GM19468 (cell line): ENCODE data around the gene CLASP1.
"Not testable (repeated sequence)": the region's sequence is repeated elsewhere in the genome, so short reads cannot be mapped to it uniquely, and the experiment has no call there.

Source experiments
- ATAC-seq: cut with Tn5 transposase; IDR thresholded peaks from one replicate; pipeline ENCODE4 v1.9.1; 2021; ENCODE audit warnings: mild to moderate bottlenecking, moderate library complexity, moderate number of reproducible peaks; ENCODE audit not compliant: unreplicated experiment; ENCODE audit errors: extremely low read depth

CLASP1 gene

DNA sequence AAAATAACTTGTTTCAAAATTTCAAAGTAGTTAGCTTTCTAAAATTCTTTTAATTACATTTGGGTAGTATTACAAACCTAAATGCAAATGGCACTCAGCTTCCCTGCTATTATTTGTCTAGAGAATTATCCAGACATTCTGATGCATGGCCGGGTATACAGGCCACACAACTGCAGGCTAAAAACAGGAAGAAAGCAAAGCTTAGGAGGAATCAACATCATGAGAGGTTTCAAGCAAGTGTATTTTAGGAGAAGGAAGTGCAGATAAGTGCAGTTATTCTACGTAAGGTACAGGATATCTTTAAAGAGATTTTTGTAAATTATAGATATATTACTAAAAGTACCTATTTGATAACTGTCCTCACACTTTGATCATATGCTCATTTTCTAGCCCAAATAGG lies 165.4 kb downstream of the CLASP1 start:
- ATAC-seq: no peak

DNA sequence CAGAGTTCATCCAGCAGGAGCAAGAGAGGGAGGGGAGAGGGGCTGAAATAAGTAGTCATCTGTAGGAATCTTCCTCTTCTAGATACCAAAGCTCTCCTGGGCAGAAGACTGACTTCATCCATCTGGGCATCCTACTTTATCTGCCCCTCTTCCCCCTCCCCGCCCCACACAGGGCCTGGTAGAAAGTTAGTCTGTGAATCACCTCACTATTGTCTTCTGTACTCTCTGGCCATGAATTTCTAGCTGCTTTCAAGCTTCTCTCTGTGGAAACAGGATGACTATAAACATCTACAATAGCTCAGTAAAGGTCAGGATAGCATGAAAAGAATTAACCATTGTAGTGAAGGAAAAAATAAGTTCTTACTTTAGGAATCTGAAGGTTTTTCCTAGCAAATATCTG lies 166.2 kb downstream of the CLASP1 start:
- ATAC-seq: no peak

DNA sequence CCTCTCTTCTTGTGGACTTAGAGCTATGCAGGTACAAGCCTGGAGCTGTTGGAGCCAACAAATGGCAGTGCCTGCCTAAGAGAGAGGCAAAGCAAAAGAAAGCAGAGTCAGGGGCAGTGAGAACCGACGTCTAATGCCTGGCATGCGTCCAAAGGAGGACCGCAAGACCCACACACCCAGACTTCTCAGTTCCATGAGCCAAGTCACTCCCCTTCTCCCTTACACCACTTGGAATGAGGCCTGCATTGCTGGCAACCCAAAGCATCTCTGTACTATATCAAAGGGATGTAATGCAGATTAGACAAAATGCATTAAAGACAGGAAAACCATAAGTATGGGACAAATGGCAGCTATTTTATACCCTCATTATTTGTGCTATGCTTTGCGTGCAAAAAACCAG lies 168.4 kb downstream of the CLASP1 start:
- no peak for ATAC-seq

DNA sequence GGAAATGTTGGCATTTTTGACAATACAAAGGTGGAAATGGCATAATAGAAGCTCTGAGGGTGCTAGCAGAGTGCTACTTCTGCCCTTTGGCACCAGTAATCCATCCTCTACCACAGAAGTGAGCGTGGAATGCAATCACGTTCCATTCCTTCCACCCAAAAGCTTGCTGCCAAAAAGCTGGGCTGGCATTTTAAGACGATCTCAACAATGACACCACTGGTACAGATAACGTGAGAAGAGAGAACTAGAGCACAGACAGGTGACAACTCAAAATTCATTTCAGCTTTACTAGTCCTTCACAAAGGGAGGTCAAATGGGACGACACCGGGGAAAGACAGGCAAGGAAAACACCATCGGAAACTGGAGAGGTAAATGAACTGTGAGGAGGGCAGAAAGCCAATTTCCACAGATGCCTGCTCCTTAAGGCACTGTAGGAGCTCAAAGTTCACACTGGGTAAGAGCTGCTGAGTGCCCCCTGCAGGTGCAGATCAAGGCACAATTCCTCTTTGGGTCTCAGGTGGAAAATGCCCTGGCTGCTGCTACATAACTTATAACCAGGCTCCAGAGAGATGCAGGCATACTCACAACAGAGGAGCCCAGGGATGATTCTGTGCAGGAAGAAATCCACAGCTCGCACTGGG lies 169.3 kb downstream of the CLASP1 start:
- no peak for ATAC-seq

DNA sequence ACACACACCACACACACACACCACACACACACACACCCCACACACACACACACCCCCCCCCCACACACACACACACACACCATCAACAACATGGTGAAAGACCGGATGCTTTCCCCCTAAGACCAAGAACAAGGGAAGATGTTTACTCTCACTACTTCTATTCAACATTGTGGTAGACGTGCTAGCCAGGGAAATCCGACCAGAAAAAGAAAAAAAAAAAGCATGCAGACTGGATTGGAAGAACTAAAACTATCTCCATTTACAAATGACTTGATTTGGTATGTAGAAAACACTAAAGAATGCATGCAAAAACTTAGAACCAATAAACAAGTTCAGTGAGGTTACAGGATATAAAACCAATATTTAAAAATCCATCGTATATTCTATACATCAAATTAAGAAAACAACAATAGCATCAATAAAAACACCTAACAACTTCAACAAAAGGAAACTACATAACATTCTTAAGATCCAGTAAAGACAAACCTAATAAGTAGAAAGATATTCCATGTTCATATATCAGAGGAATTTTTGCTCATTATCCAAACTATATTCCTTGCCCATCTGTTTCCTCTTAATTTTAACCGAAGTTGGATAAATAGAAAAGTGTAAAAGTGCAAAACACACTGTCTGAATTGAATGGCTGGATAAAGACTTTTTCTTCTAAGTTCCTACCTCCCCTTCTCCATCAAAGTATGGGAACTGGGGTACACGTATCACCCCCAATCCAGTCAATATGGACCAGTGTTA lies 170.1 kb downstream of the CLASP1 start:
- ATAC-seq: no peak

DNA sequence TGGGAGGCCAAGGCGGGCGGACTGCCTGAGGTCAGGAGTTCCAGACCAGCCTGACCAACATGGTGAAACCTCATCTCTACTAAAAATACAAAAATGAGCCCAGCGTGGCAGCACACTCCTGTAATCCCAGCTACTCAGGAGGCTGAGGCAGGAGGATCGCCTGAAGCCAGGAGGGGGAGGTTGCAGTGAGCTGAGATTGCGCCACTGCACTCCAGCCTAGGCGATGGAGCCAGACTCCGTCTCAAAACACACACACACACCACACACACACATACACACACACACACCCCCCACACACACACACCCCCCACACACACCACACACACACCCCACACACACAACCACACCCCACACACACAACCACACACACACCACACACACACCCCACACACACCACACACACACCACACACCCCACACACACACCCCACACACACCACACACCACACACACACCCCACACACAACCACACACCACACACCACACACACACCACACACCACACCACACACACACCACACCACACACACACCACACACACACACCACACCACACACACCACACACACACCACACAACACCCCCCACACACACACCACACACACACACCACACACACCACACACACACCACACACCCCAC lies 170.8 kb downstream of the CLASP1 start:
- ATAC-seq: not testable (repeated sequence)

DNA sequence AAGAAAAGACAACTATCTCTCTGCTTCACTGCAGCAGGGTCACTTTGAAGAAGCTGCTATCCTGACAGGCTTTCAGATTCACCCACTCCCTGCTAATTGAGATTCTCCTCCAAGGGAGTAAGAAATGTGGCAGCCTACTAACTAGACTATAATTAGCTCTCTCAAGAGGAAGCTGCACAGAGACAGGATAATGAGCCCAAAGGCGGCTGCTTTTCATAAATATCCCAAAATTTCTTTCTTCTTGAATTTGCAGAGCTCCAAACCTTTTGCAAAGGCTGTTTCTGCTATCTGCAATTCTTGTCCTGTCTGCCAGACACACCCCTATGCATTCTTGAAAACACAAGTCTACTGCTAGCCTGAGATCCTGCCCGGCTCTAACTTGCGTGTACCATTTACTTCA lies 172.6 kb downstream of the CLASP1 start:
- no peak for ATAC-seq

DNA sequence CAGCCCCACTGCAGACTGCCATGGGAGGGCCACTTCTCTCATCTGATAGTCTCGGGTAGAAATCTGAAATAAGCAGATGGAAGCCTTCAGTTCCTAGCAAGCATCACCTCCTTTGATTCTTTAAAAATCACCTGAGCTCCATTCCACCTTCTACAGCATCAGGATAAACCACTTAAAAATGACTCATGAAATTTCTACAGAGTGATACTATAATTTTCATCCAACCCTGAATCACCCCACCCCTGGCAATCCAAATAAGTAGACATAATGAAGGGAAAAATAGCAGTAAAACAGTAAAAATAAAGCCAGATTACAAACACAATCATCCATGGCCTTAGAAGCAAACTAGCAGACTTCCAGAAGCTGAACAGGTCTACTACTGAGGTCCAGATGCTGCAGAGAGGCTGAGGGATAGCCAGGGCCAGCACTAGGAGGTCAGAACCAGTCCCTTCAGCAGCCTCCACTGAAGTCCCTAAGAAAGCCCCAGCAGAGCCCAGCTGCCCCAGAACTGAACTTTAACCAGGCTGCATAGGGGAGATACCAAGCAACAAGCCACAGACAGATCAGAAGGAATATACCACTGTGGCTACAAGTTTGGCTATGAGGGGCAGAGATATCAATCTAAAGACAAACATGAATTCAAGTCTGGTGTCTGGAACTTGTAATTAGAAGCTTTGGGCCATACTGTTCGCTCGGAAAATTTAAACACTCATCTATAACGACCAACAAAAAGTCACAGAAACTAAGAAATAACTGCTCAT lies 173.3 kb downstream of the CLASP1 start:
- ATAC-seq: no peak

DNA sequence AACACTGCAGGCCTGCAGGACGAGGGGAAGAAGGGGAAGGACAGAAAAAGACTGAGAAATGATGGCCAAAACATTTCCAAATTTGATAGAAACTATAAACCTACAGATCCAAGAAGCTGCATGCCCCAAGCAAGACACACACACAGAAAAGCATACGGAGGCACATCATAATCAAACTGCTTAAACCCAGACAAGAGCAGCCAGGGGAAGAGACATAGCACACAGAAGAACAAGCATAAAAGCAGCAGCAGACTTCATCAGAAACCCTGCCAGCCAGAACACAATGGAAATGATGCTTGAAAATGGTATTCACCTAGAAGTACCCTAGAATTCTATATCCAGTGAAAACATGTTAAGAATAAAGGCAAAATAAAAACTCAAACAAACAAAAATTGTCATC lies 175.8 kb downstream of the CLASP1 start:
- no peak for ATAC-seq

DNA sequence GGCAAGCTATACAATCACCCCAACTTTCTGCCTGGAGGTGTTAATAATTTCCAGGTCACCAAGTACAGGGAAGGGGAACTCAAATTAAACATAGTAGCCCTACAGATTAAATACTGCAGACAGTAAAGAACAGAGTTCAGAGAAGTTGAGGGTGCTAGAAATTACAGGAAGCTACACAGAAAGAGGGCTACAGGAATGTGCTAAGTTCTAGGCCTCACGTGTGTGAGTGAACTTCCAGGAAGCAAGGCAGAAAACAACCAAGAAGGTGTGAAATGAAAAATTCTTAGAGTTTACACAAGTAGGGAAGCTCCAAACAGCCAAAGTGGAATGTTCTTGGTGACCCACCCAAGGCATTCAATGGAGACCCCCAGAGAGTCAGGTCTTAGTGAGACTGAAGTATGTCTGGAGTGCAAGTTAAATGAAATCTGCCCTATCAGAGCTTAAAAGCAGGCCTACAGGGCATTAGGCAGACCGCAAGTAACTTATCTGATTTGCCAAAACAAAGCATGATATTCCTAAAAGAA lies 176.7 kb downstream of the CLASP1 start:
- no peak for ATAC-seq

DNA sequence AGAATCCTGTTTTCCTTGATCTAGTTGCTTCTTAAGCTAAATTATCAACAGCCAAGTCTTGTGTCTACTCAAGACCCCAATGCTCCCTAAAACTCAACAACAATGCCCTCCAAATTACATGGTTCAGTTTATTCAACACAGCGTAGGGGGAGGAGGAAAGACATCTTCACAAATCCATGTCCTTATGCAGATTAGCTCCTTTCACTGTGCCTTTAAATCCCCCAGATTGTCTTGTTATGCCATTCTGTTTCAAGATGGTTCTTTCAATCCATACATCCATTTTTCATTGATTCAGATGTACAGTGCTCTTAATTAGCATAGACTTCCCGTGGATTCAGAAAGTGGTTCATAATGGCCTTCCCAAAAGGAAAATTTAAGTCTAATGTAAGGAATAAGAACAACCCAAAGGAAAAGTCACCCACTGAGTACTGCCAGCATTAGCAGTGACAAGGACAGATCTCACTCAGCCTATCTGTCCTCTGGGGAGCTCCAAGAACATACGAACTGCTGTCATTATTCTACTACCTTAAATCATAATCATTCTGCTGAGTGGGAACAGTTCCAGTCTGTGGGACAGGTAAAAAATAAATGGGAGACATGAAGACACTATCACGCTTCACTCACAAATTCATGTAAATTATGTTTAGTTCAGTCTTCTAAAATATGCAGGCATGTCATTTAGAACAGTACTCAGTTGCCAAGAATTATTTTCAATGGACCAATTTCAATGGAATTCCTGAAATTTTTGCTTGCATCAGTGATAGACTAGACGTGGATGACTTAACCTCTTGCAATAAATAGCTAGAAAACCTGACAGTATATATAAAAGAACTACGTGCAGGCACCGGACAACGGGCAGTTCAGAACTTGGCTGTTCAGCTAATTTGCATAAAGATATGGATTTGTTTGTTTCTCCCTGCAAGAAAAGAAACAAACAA lies 177.5 kb downstream of the CLASP1 start:
- ATAC-seq: no peak

DNA sequence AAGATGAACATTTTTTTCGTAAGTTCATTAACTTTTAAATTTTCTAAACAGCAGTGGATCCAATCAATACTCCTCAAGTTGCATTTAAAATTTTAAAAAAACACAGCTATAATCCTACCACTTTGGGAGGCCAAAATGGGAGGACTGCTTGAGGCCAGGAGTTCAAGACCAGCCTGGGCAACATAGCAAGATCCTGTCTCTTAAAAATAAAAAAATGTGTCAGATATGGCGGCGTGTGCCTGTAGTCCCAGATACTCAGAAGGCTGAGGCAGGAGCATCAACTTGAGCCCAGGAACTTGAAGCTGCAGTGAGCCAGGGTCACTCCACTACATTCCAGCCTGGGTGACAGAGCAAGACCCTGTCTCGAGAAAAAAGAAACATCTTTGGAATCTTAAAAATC lies 178.3 kb downstream of the CLASP1 start:
- ATAC-seq: no peak

DNA sequence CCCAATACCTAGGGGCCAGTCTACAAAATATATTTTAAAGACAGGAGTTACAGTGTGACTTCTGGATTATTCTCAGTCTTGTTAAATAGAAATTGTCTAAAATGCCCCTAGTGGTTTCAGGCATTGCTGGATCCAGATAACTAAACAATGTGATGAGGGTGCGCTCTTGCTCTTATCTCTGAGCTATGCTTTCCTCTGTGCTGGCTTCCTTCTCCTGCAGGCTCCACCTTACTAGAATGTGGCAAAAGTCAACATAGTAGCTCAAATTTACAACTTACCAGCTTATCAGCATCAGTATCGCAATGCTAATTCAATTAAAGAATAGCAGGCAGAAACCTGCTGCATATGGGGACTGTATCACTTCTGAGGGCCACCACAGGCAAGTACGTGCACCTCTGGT lies 179.9 kb downstream of the CLASP1 start:
- ATAC-seq: no peak

DNA sequence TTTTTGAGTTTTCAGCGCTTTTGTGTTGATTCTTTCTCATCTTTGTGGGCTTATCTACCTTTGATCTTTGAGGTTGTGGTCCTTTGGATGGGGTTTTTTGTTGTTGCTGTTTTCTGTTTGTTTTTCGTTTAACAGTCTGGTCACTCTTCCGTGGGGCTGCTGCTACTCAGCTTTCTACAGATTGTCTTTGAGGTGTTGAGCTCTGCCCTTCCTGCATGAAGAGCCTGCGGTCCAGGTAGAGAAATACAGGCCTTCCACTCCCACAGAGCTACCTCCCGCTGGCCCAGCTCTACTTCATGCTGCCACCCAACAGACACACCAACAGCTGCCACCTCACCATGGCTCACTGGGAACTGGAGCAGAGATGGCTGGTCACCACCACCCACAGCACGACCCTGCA lies 180.3 kb downstream of the CLASP1 start:
- ATAC-seq: no peak

DNA sequence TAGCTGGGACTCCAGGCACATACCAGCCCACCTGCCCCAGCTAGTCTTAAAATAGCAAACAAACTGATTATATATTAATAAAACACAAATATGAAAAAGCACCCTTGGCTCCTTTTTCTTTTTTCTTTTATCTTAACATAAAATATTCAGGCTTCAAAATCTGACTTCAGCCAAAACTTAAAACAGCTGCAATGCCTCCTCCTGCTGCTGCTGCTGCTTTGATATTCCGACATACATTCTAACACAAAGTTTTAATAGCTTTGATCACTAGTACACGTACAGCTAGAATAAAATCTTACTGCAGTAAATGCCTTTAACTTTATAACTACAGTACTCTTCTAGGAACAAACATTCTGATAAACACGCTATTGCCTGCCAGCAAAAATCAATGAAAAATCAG lies 190.0 kb downstream of the CLASP1 start:
- ATAC-seq: no peak

DNA sequence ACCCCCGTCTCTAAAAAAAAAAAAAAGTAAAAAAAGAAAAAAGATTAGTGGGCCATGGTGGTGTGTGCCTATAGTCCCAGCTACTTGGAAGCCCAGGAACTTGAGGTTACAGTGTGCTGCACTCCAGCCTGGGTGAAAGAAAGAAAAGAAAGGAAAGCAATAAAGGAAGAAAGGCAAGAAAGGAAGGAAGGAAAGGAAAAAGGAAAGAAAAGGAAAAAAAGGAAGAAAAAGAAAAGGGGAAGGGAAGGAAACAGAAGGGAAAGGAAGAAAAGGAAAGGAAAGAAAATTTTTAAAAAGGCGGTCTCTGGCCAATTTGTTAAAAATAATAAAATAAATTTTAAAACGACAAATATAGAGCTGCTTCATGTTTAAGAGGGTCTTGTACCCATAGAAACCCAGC lies 192.9 kb downstream of the CLASP1 start:
- no peak for ATAC-seq

DNA sequence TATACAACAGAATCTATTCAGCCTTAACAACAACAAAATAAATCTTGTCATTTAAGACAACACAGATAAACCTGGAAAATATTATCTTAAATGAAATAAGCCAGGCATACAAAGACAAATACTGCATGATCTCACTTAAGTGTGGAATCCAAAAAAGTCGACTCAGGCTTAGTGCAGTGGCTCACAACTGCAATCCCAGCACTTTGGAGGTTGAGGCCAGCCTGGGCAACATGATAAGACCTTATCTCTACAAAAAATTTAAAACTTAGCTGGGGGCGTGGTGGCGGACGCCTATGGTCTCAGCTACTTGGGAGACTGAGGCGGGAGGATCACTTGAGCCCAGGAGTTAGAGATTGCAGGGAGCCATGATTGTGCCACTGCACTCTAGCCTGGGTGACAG lies 193.8 kb downstream of the CLASP1 start:
- no peak for ATAC-seq

DNA sequence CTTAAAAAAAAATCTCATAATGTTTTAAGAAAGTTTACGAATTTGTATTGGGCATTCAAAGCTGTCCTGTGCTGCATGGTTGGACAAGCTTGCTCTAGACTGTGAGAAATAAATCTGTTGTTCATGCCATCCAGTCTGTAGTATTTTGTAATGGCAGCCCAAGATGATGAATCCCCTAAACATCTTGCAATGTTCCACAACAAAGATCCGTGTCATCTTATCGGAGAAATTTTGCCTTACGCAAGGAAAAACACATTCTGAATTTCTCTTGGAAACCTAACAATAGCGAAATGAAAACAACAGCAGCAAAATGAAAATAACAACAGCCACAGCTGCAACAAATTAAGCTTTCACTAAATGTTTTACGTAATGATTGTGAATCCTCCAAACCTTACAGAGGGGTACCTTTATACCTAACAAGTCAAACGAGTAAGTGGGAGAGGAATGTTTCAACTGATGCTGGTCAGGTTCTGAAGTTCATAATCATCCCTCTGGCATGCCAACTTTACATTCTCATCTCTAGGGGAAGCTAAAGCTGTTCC lies 194.6 kb downstream of the CLASP1 start:
- no peak for ATAC-seq

DNA sequence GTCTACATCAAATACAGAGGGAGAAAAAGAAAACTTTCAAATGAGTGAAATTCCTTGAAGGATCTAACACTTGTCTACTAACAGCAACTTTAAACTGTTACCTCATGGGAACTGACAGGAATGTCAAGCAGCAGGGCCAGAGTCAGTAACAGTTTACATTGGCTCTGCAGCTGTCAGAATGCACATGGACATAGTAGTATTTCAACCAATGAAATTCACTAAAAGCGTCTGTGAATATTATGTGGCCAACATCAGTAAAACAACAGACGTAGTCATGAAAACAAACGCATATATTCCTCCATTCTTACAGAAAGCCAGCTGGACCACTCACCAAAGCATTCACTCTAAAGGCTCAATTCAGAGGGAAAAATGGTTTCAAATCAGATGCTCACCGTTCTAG lies 197.9 kb downstream of the CLASP1 start:
- ATAC-seq: no peak
